Stimulated activated CD8-positive, alpha-beta memory T cell treated with anti-CD3 and anti-CD28 coated beads, Interleukin-2, amount 100 ng/mL, for 1 hour (primary cell): Measurements from ENCODE around the gene NLRP13.
"Not testable (repeated sequence)": the region's sequence is repeated elsewhere in the genome, so short reads cannot be mapped to it uniquely, and the experiment has no call there.

Source experiments
- DNase-seq, 2 donors: peaks; one replicate each; pipeline ENCODE4 v3.0.0-alpha.2; 2020; ENCODE audit warnings: low read depth in 2 of 2

The NLRP13 gene, protein sequence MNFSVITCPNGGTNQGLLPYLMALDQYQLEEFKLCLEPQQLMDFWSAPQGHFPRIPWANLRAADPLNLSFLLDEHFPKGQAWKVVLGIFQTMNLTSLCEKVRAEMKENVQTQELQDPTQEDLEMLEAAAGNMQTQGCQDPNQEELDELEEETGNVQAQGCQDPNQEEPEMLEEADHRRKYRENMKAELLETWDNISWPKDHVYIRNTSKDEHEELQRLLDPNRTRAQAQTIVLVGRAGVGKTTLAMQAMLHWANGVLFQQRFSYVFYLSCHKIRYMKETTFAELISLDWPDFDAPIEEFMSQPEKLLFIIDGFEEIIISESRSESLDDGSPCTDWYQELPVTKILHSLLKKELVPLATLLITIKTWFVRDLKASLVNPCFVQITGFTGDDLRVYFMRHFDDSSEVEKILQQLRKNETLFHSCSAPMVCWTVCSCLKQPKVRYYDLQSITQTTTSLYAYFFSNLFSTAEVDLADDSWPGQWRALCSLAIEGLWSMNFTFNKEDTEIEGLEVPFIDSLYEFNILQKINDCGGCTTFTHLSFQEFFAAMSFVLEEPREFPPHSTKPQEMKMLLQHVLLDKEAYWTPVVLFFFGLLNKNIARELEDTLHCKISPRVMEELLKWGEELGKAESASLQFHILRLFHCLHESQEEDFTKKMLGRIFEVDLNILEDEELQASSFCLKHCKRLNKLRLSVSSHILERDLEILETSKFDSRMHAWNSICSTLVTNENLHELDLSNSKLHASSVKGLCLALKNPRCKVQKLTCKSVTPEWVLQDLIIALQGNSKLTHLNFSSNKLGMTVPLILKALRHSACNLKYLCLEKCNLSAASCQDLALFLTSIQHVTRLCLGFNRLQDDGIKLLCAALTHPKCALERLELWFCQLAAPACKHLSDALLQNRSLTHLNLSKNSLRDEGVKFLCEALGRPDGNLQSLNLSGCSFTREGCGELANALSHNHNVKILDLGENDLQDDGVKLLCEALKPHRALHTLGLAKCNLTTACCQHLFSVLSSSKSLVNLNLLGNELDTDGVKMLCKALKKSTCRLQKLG

DNA sequence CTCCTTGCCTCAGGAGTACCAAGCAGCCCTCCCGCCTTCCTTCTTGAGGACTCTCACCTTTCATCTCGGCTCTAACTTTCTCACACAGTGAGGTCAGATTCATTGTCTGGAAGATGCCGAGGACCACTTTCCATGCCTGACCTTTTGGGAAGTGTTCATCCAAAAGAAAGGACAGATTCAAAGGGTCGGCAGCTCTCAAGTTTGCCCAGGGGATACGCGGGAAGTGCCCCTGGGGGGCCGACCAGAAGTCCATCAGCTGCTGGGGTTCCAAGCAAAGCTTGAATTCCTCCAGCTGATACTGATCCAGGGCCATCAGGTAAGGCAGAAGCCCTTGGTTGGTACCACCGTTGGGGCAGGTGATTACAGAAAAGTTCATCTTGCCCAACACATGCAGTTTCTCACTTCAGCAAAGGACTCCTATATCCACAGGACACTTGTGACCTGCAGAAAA, at the start of gene NLRP13:
Gene NLRP13, minus strand, starts transcription at position 401 of the 451 bp plus-strand sequence. Its CDS starts 25 bp downstream, at position 376.
- no peak for DNase-seq

- no peak for DNase-seq
These were observed 48.3 kb upstream of the NLRP13 start for GRCh38 chr19:55980415-55980814.

- DNase-seq: no peak
These were observed 41.8 kb upstream of the NLRP13 start for GRCh38 chr19:55973982-55974381.

DNA sequence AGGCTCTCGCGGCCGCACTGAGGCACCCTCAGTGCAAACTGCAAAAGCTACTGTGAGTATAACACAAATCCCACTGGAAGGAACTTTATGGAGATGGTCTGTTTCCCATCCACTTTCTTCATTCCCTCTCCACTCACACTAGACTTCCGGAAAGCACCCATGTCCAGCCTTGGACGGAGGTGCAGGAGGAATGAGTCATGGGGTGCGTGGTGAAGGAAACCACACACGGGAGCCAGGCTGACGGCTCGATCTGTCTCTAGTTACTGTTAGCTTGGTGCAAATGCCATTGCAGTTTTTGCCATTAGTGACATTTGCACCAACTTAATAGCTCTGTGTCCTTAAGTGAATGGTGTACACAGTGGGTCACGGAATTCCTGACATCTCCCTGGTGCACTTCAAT, 30.1 kb upstream of the NLRP13 start:
- DNase-seq: no peak

GRCh38 chr19:55959996-55960675, 28.0 kb upstream of the NLRP13 start:
- no peak for DNase-seq

DNA sequence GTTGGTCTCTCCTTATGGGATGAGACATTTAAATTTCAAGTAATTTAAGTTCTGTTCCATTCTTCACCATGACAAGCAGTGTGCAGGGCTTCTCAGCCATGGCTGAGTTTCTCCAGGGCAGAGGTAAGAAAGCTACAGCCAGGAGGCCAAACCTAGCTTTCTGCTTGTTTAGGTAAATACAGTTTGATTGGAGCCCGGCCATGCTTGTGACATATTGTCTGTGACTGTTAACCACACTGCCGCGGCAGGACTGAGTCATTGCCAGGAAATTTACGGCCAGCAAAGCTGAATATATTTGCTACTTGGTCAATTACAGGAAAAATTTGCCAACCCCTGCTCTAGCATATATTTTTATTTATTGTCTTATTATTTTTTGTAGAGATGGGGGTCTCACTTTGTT, 26.2 kb upstream of the NLRP13 start:
- DNase-seq: no peak

DNA sequence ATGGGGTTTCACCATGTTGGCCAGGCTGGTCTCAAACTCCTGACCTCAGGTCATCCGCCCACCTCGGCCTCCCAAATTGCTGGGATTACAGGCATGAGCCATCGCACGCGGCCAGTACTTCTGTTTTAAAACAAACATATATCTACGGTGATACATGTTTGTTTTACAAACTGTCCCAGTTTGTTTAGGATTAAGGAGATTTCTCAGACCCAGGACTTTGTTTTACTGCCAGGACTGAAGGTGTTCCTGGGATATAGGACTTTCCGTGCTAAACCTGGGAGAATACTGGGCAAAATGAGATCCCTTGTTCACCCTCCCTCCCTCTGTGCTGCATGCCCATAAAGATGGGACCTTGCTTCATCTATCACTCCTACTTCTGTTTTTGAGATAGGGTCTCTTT, 24.3 kb upstream of the NLRP13 start:
- DNase-seq: no peak

DNA sequence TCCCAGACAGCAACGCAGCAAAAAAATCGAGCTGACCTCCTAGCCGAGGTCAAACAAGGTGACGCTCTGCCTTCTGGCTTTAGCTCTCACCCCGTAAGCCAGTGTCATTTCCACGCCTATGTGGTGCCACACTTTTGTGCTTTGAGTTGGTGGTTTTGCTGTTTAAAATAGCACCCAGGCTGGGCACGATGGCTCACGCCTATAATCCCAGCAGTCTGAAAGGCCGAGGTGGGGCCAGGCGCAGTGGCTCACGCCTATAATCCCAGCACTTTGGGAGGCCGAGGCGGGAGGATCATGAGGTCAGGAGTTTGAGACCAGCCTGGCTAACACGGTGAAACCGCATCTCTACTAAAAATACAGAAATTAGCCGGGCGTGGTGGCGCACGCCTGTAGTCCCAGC, 18.4 kb upstream of the NLRP13 start:
- not testable (repeated sequence) for DNase-seq

- no peak for DNase-seq
These were observed 15.4 kb upstream of the NLRP13 start, which contains the start of gene NLRP8 for GRCh38 chr19:55947532-55947931. Gene NLRP8, plus strand, starts transcription at chr19:55947832.

- DNase-seq: no peak
These were observed 8.2 kb upstream of the NLRP13 start for GRCh38 chr19:55940306-55940705.

- DNase-seq: no peak
These were observed 7.1 kb upstream of the NLRP13 start for GRCh38 chr19:55939206-55939605.

DNA sequence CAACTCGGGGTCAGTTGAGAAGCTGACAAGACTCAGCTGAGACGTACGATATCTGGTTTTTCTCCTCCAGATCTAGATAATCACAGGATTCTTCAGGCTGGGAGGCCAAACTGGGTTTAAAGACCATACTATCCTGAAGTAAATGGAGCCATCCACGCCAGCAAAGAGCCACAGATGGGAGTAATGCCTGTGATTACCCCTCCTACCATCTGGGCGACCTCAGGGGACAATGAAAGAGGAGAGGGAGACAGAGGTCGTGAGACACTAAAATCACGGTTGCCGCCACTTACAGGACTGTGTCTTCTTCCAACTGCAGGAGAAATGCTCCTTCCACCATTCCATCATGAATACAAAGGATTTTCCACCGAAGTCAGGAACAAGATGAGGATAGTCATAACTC, 3.1 kb upstream of the NLRP13 start:
- no peak for DNase-seq

GRCh38 chr19:55930996-55931515, 1.1 kb downstream of the NLRP13 start:
- DNase-seq: no peak

GRCh38 chr19:55929258-55929657, 2.9 kb downstream of the NLRP13 start:
- not testable (repeated sequence) for DNase-seq

GRCh38 chr19:55927991-55928390, 4.1 kb downstream of the NLRP13 start:
- no peak for DNase-seq

DNA sequence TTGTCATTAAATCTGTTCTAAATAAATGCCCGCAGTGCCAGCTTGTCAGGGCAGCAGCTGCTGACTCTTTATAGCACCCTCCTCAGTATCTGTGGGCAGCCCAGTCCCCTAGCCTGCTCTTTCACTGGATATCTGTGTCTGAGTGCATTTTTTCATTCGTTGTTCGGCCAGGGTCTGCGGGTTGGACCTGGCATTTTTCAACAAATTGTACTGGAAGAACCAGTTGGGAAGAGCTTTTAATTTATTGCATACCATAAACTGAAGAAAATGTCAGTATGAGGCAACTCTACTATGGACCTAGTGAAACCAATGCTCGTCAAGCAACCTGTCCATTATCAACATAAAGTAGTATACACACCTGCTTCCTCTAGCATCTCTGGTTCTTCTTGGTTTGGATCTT, 8.6 kb downstream of the NLRP13 start:
- no peak for DNase-seq

- no peak for DNase-seq
These were observed 18.4 kb downstream of the NLRP13 start for GRCh38 chr19:55913643-55914268.

DNA sequence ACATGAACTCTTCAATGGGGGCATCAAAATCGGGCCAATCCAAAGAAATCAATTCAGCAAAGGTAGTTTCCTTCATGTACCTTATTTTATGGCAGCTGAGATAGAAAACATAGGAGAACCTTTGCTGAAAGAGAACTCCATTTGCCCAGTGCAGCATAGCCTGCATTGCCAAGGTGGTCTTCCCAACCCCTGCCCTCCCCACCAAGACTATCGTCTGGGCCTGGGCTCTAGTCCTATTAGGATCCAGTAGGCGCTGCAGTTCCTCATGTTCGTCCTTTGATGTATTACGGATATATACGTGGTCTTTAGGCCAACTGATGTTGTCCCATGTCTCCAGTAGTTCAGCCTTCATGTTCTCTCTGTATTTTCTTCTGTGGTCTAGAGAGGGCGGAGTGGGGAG, 19.2 kb downstream of the NLRP13 start:
- DNase-seq: no peak

GRCh38 chr19:55909801-55910200, 22.3 kb downstream of the NLRP13 start:
- DNase-seq: no peak

DNA sequence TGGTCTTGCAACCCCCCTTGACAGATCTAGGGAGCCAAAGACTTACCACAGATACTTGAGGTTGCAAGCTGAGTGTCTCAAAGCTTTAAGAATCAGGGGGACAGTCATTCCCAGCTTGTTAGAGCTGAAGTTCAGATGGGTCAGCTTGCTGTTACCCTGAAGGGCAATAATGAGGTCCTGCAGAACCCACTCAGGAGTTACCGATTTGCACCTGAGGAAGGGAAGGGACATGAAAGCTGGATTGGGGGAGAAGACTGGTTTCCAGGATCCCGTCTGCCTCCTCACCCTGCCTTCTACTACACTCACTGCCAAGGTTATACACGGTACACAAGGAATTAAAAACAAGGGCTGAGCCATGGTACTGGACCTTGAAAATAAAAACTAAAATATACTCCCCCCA, 24.4 kb downstream of the NLRP13 start:
- DNase-seq: no peak

DNA sequence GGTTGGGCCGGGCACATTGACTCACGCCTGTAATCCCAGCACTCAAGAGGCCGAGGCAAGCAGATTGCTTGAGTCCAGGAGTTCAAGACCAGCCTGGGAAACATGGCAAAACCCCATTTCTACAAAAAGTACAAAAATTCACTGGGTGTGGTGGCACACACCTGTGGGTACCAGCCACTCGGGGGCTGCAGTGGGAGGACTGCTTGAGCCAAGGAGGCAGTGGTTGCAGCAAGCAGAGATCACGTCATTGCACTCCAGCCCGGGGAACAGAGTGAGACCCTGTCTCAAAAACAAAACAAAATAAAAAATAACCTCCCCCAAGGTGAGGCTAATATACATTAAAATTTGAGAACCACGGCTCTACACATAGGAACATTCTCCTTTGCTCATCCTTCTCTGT, 24.9 kb downstream of the NLRP13 start:
- DNase-seq: no peak
